SU-DHL-6 (cell line): ENCODE data around the gene ZP3.

Experiments
- CTCF ChIP-seq: fragments of 200-600 bp; sonication (generic); IDR thresholded peaks from one replicate; pipeline ENCODE4 v1.5.1; 2017; ENCODE audit warnings: antibody characterized with exemption, mild to moderate bottlenecking, low read length, moderate library complexity; ENCODE audit not compliant: insufficient read depth, poor library complexity, severe bottlenecking
- EZH2phosphoT487 ChIP-seq: fragments of 200-600 bp; sonication (generic), shearing (Covaris generic); conservative IDR thresholded peaks from 2 replicates; pipeline ENCODE4 v1.6.1; 2018; ENCODE audit warnings: mild to moderate bottlenecking, antibody characterized with exemption, low read length, moderate library complexity, mixed read lengths

DNA sequence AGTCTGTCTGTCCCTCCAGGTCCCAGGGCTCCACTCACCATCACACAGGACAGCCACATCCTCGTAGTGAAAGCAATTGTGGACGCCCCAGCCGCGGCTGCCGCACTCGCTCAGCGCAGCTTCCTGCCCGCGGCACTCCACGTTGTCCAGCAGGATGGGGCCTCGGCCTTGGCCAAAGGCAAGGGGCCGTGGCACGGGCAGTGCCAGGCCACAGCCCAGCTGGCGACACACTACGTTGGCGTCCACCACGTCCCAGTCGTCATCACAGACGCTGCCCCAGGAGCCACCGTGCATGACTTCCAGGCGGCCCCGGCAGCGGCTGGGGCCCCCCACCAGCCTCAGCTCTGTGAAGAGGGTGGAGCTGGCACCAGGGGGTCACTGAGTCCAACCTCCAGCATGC is 24.5 kb upstream of the ZP3 start:
- TF ChIP-seq CTCF: no peak
- TF ChIP-seq EZH2phosphoT487: no peak
